CD14-positive monocyte (primary cell): ENCODE data around the gene ITGA3. TPM values are rescaled to one million over a fixed set of nuclear protein-coding genes. Genes with fewer than 3 reads are reported as not detected.

Experiments used
- DNase-seq, 3 donors: peaks; one replicate each; pipeline ENCODE4 v3.0.0-alpha.2; 2011 to 2022
- H2AFZ ChIP-seq: 2 replicates; pipeline ENCODE4 v1.6.0; 2012; ENCODE audit warnings: mild to moderate bottlenecking, low read depth, low read length, inconsistent platforms; ENCODE audit not compliant: insufficient read depth, poor library complexity, severe bottlenecking
- H3K27ac ChIP-seq, 2 donors: 1 replicate in 1 of 2; 2 replicates in 1 of 2; pipeline ENCODE4 v1.5.1; 2012 to 2013; ENCODE audit warnings: low read length in 2 of 2, control low read depth in 1 of 2, inconsistent platforms in 1 of 2, low read depth in 1 of 2, mild to moderate bottlenecking in 1 of 2
- H3K27me3 ChIP-seq, 2 donors: one replicate each; pipeline versions ENCODE4 v1.6.0 to v1.6.1; 2011 to 2013; ENCODE audit warnings: low read length in 2 of 2; ENCODE audit not compliant: control insufficient read depth in 2 of 2, insufficient read depth in 2 of 2
- H3K36me3 ChIP-seq, 2 donors: replicated peaks in 1 of 2; 1 replicate in 1 of 2; 2 replicates in 1 of 2; pipeline versions ENCODE4 v1.5.1 to v1.6.1; 2012 to 2013; ENCODE audit warnings: low read length in 2 of 2, control low read depth in 1 of 2, inconsistent platforms in 1 of 2, mild to moderate bottlenecking in 1 of 2; ENCODE audit not compliant: insufficient read depth in 2 of 2, control insufficient read depth in 1 of 2
- H3K4me1 ChIP-seq, 2 donors: 1 replicate in 1 of 2; 2 replicates in 1 of 2; pipeline versions ENCODE4 v1.5.1 to v1.6.1; 2012 to 2013; ENCODE audit warnings: low read length in 2 of 2, control low read depth in 1 of 2, inconsistent platforms in 1 of 2, mild to moderate bottlenecking in 1 of 2, moderate library complexity in 1 of 2; ENCODE audit not compliant: insufficient read depth in 2 of 2, control insufficient read depth in 1 of 2
- H3K4me2 ChIP-seq: replicated peaks from 2 replicates; pipeline ENCODE3; 2012; ENCODE audit warnings: low read length, moderate library complexity, mild to moderate bottlenecking; ENCODE audit not compliant: poor library complexity, severe bottlenecking; ENCODE audit errors: extremely low read depth
- H3K4me3 ChIP-seq, 3 experiments: fragments of 200-600 bp in 1 of 3; sonication (generic) in 1 of 3; replicated peaks in 1 of 3; 1 replicate in 2 of 3; 2 replicates in 1 of 3; pipeline ENCODE4 v1.5.1; 2011 to 2013; ENCODE audit warnings: low read length in 3 of 3, mild to moderate bottlenecking in 3 of 3, control low read depth in 2 of 3, low read depth in 2 of 3, inconsistent platforms in 1 of 3, moderate library complexity in 1 of 3
- H3K79me2 ChIP-seq: 2 replicates; pipeline ENCODE4 v1.6.0; 2012; ENCODE audit warnings: mild to moderate bottlenecking, control low read depth, inconsistent platforms, low read length, moderate library complexity; ENCODE audit not compliant: insufficient read depth
- H3K9ac ChIP-seq: 2 replicates; pipeline ENCODE4 v1.6.0; 2017; ENCODE audit warnings: low read length, mild to moderate bottlenecking; ENCODE audit not compliant: insufficient read depth, poor library complexity, severe bottlenecking
- H3K9me3 ChIP-seq, 2 donors: replicated peaks in 1 of 2; 1 replicate in 1 of 2; 2 replicates in 1 of 2; pipeline versions ENCODE4 v1.5.1 to v1.6.1; 2012 to 2013; ENCODE audit warnings: low read length in 2 of 2, control low read depth in 1 of 2; ENCODE audit not compliant: control insufficient read depth in 1 of 2, insufficient read depth in 1 of 2
- H4K20me1 ChIP-seq: 2 replicates; pipeline ENCODE4 v1.6.0; 2012; ENCODE audit warnings: mild to moderate bottlenecking, low read length, control low read depth, moderate library complexity; ENCODE audit not compliant: insufficient read depth
- H3K27ac Mint-ChIP-seq, 7 donors: one replicate each; pipeline ENCODE4 v1.8.0; 2020; ENCODE audit warnings: mild to moderate bottlenecking in 7 of 7, mixed read lengths in 7 of 7, moderate library complexity in 6 of 7, inconsistent platforms in 2 of 7
- H3K27me3 Mint-ChIP-seq, 3 donors: one replicate each; pipeline ENCODE4 v1.8.0; 2021 to 2022; ENCODE audit warnings: low read depth in 3 of 3, mild to moderate bottlenecking in 3 of 3, mixed read lengths in 3 of 3, moderate library complexity in 3 of 3, inconsistent platforms in 1 of 3
- H3K36me3 Mint-ChIP-seq, 2 donors: one replicate each; pipeline ENCODE4 v1.8.0; 2020; ENCODE audit warnings: mixed read lengths in 2 of 2, inconsistent platforms in 1 of 2, mild to moderate bottlenecking in 1 of 2
- H3K4me1 Mint-ChIP-seq: one replicate; pipeline ENCODE4 v1.8.0; 2020; ENCODE audit warnings: mild to moderate bottlenecking, mixed read lengths
- H3K4me3 Mint-ChIP-seq, 2 donors: one replicate each; pipeline ENCODE4 v1.8.0; 2020; ENCODE audit warnings: mild to moderate bottlenecking in 2 of 2, mixed read lengths in 2 of 2, moderate library complexity in 1 of 2
- H3K9me3 Mint-ChIP-seq, 7 donors: one replicate each; pipeline ENCODE4 v1.8.0; 2020 to 2022; ENCODE audit warnings: mixed read lengths in 7 of 7, mild to moderate bottlenecking in 6 of 7, moderate library complexity in 6 of 7, inconsistent platforms in 2 of 7
- CTCF ChIP-seq: fragments of 200-600 bp; IDR thresholded peaks from one replicate; pipeline ENCODE4 v1.8.0; 2022; ENCODE audit warnings: antibody characterized with exemption, mild to moderate bottlenecking
- WGBS: methylation state at CpG from one replicate; pipeline ENCODE4 v1.1.5; 2013; ENCODE audit warnings: missing lambda C conversion rate; ENCODE audit not compliant: insufficient coverage; 5-methylcytosine and 5-hydroxymethylcytosine counted together
- intact Hi-C, 2 donors: fragments of 100-400 bp; cut with micrococcal nuclease; formaldehyde crosslinking; loops; one replicate each; pipeline versions ENCODE4 v1.15.0 to v1.15.1; 2023
- polyA plus RNA-seq, 3 donors: library from polyadenylated mRNA; depleted of rRNA in 1 of 3; unstranded in 2 of 3; stranded (reverse) in 1 of 3; fragments of 300-500 nt in 2 of 3; fragments of >200 nt in 1 of 3; fragmentation: Illumina TruSeq in 2 of 3; gene quantifications; 1 replicate in 2 of 3; 2 replicates in 1 of 3; pipeline ENCODE4 v1.2.3, GENCODE V29; 2012 to 2021

Gene ITGA3
- polyA plus RNA-seq, 3 donors = 0.31 to 0.36 TPM; not detected in 1

GRCh38 chr17:50079334-50080095, 23.6 kb downstream of the ITGA3 start:
- H3K9me3 ChIP-seq = no peaks in the 10 kb centered on the region
- no peak overlapping the region for H3K4me2 ChIP-seq
- peaks cover 4 to 9% (median 5%) of the 10 kb centered on the region in 3 donors for H3K27me3 Mint-ChIP-seq
- H3K4me1 Mint-ChIP-seq = no peaks in the 10 kb centered on the region
- H3K27ac ChIP-seq = no peak overlapping the region
- no peak overlapping the region for H2AFZ ChIP-seq
- H3K4me1 ChIP-seq = no peaks in the 10 kb centered on the region
- H3K36me3 ChIP-seq = no peaks in the 10 kb centered on the region
- H3K36me3 Mint-ChIP-seq = no peaks in the 10 kb centered on the region
- H3K4me3 Mint-ChIP-seq = no peak overlapping the region
- H3K4me3 ChIP-seq = no peak overlapping the region
- 84% methylated on average over 8 of the region's 12 CpGs for WGBS
- TF ChIP-seq CTCF = peak; percentile 21
- intact Hi-C loops = no loop called here
- H3K79me2 ChIP-seq = no peaks in the 10 kb centered on the region
- no peaks in the 10 kb centered on the region for H3K9me3 Mint-ChIP-seq
- no peak for DNase-seq
- no peak overlapping the region for H3K9ac ChIP-seq
- no peaks in the 10 kb centered on the region for H4K20me1 ChIP-seq
- peak overlapping the region in 1 of 7 donors; percentile 66 for H3K27ac Mint-ChIP-seq
- H3K27me3 ChIP-seq = no peaks in the 10 kb centered on the region

GRCh38 chr17:50080096-50080480, 24.2 kb downstream of the ITGA3 start:
- Mint-ChIP-seq H3K36me3 (no peaks in the 10 kb centered on the region), H3K4me3 (no peak overlapping the region), H3K27me3 (peaks cover 4 to 6% (median 5%) of the 10 kb centered on the region in 3 donors), H3K27ac (no peak overlapping the region), H3K9me3 (no peaks in the 10 kb centered on the region), H3K4me1 (no peaks in the 10 kb centered on the region)
- Histone ChIP-seq H3K79me2 (no peaks in the 10 kb centered on the region), H3K36me3 (no peaks in the 10 kb centered on the region), H3K4me1 (no peaks in the 10 kb centered on the region), H3K4me3 (no peak overlapping the region), H3K9me3 (no peaks in the 10 kb centered on the region), H3K9ac (no peak overlapping the region), H2AFZ (no peak overlapping the region), H3K27me3 (no peaks in the 10 kb centered on the region), H3K27ac (no peak overlapping the region), H4K20me1 (no peaks in the 10 kb centered on the region), H3K4me2 (no peak overlapping the region)
- TF ChIP-seq CTCF = no peak
- DNase-seq = no peak
- WGBS = 86% methylated on average over 7 of the region's 11 CpGs
- intact Hi-C loops = no loop called here
